Adipose tissue (tissue), 3 donors: ENCODE measurements around the gene NRTN. TPM values are rescaled to one million over a fixed set of nuclear protein-coding genes. Genes with fewer than 3 reads are reported as not detected.
"Not testable (repeated sequence)": the region's sequence is repeated elsewhere in the genome, so short reads cannot be mapped to it uniquely, and the experiment has no call there.

Experiments
- H3K27ac ChIP-seq: one replicate; pipeline ENCODE4 v1.5.1; 2013; ENCODE audit warnings: low read depth, low read length
- WGBS, 3 donors: extraction: QIAGEN DNeasy Blood & Tissue Kit; methylation state at CpG; one replicate each; pipeline ENCODE4 v1.1.7; 2013; 5-methylcytosine and 5-hydroxymethylcytosine counted together
- polyA plus RNA-seq, 3 donors: library from polyadenylated mRNA; stranded (reverse); fragments of 200-250 nt; gene quantifications; one replicate each; pipeline ENCODE4 v1.2.3, GENCODE V29; 2013
- donor health status: healthy with polysubstance abuse.
- donor health status: Bipolar disorder and iron deficiency.
- donor health status: healthy.

NRTN gene
- polyA plus RNA-seq, 3 donors: 0.22 to 10.4 (median 0.67) TPM

DNA sequence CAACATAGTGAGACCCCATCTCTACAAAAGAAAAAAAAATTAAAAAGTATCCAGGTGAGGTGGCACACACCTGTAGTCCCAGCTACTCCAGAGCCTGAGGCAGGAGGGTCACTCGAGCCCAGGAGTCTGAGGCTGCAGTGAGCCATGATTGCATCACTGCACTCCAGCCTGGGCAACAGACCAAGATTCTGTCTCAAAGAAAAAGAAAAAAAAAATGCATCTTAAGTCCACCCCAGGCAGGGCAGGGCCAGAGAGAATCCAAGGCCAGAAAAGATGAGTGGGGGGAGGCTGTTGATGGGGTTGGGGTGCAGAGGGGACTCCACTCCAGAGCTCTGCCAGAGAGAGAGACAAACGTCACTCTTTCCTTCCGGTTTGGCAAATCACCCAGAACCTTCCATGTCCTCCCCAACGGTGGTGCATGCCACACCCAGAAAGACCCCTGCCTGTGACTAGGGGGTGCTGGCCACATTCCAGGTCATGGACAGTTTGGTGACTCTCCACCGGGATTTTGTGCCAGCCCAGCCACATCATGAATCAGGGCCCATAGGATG is 46.0 kb downstream of the NRTN start:
- WGBS, 3 donors: 11 to 20% (median 15%) methylated on average over 5 of the region's 5 CpGs
- no peak overlapping the region for H3K27ac ChIP-seq

DNA sequence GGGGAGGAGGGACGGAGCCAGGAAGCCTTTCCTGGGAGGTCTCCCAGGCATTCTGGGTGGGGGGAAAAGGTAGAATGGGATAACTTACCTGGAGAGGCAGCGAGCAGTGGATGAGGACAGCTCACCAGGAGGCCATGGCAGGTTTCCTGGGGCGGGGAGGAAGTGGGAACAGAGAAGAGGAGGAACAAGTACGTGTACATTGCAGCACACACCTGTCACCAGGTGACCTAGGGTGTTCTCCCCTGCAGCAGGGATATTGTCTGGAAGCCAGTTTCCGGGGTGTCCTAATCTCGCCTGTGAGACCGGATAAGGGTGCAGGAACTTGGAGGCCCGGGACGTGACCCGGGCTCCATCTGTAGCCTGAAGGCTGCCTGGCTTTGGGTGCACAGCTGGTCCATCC is 46.4 kb downstream of the NRTN start, which contains the start of gene FUT3:
Gene FUT3 (minus strand): TSS at position 148 of the 400 bp plus-strand sequence.
- 55 to 72% (median 59%) methylated on average over 10 of the region's 10 CpGs for WGBS, 3 donors
- no peak within 1 kb of the TSS for H3K27ac ChIP-seq

DNA sequence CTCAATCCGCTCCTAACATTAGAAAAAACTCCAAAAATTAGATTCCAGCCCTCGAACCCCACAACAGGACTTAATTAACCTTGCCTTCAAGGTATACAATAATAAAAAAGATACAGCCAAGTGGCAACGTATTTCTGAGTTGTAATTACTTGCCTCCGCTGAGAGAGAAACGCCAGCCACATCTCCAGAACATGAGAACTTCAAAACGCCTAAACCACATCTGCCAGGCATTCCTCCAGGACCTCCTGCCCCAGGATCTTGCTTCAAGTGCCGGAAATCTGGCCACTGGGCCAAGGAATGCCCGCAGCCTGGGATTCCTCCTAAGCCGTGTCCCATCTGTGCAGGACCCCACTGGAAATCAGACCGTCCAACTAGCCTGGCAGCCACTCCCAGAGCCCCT is 49.3 kb downstream of the NRTN start:
- 77 to 79% (median 78%) methylated on average over 10 of the region's 10 CpGs for WGBS, 3 donors
- not testable (repeated sequence) for H3K27ac ChIP-seq

DNA sequence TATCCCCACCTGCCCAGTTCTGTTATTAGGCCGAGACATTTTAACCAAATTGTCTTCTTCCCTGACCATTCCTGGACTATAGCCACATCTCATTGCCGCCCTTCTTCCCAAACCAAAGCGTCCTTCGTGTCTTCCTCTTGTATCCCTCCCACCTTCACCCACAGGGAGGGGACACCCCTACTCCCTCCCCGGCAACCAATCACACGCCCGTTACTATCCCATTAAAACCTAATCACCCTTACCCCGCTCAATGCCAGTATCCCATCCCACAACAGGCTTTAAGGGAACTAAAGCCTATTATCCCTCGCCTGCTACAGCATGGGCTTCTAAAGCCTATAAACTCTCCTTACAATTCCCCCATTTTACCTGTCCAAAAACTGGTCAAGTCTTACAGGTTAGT is 50.3 kb downstream of the NRTN start:
- WGBS, 3 donors: 81 to 90% (median 84%) methylated on average over 9 of the region's 9 CpGs
- H3K27ac ChIP-seq: not testable (repeated sequence)

DNA sequence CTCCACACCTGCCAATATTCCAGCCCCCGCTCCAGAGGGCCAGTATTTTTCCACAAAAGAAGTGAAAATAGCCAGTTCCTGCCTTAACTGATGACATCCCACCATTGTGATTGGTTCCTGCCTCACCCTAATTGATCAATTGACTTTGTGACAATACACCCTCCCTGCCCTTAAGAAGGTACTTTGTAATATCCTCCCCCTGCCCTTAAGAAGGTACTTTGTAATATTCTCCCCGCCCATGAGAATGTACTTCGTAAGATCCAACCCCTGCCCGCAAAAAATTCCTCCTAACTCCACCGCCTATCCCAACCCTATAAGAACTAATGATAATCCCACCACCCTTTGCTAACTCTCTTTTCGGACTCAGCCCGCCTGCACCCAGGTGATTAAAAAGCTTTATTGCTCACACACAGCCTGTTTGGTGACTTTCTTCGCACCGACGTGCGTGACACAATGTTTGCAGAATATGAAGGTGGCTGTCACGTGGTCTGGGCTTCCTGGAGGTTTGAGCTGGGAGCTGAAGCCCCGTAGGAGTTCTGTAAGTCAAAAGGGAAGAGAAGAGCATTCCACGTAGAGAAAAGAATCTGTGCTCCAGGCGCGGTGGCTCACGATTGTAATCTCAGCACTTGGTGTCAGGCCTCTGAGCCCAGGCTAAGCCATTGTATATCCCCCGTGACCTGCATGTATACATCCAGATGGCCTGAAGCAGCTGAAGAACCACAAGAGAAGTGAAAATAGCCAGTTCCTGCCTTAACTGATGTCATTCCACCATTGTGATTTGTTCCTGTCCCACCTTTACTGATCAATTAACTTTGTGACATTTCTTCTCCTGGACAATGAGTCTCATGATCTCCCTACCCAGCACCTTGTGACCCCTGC is 52.6 kb downstream of the NRTN start:
- WGBS, 3 donors: 77 to 87% (median 87%) methylated on average over 18 of the region's 18 CpGs
- no peak overlapping the region for H3K27ac ChIP-seq

DNA sequence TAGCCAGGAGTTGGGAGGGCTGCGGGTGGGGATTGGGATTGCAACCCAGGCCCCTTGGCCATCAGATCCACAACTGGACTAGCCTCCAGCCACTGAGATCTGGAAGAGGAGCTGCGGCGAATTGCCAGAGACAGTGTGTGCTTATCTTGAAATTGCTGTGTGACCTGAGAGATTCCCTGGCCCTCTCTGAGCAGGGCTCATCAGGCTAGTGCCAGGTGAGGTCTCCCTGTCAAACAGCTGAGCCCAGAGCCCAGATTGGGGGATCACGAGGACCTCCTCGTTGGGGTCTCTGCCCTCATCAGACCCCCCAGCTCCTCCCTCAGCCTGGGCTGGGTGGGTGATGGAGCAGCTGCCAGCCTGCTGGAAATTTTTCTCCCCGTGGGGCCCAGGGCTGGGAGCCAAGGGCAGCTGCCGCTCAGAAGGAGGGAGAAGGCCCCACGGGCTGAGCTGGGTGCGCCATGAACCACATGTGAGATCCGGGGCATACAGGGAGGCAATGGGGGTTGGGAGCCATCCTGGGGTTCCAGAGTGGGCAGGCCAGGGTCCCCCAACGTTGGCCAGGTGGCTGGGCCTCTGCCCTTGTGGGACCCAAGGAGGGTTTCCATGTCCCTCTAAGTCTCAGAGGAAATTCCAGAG is 58.3 kb downstream of the NRTN start:
- 57 to 76% (median 67%) methylated on average over 11 of the region's 11 CpGs for WGBS, 3 donors
- no peak overlapping the region for H3K27ac ChIP-seq

DNA sequence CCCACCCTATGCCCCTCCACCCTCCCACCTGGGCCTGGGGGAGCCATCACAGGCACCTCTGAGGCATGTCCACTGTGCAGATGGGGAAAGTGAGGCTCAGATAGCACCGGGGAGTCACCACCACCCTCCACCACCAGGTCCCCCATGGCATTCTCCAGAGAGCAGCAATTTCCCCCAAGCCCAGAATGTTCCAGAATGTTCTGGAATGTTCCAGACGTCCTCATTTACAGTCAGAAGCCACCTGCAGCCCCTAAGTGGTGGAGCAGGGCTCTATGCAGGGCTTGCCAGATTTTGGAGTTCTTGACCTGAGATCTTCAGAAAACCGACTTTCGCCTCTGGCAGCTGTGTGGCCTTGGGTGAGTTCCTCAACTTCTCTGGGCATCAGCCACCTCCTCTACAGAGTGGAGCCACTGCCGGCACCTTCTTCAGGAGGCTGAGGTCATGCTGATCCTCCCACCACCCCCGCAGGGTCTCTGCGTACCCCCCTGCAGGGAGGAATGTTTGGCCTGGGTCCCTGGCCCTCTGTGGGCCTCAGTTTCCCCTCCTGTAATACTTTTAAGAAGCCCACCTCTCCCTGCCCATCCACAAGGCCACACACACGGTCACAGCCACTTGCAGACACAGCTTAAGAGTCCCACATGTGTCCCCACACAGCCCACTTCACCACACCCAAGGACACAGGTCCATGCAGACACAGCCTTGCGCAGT is 59.3 kb downstream of the NRTN start:
- H3K27ac ChIP-seq: no peak overlapping the region
- 80 to 87% (median 82%) methylated on average over 9 of the region's 9 CpGs for WGBS, 3 donors

DNA sequence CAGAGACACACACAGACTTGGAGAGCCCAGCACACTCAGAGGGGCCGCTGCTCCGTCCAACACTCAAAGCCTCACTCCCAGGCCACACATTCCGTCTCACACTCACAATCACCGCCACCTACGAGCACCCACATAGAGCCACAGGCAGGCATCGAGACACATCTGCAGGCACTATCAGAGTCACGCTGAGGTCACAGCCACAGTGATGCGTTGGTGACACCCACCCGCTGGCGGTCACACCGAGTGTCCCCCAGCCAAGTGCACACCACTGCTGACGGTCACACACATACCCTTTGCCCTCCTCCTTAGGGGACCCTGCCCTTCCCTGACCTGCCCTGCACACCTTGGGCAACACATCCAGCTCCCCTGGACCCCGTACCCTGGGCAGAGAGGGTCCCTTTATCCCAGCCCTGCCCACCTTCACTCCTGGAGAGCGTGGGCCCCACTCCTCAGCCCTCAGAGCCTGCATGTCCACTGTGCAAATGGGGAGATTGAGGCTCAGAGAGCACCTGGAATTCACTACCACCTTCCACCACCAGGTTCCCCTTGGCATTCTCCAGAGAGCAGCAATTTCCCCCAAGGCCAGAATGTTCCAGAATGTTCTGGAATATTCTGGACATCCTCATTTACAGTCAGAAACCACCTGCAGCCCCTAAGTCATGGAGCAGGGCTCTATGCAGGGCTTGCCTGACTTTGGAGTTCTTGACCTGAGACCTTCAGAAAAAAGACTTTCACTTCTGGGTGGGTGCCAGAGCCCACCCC is 60.0 kb downstream of the NRTN start:
- WGBS, 3 donors: 75 to 83% (median 82%) methylated on average over 14 of the region's 14 CpGs
- H3K27ac ChIP-seq: no peak overlapping the region

DNA sequence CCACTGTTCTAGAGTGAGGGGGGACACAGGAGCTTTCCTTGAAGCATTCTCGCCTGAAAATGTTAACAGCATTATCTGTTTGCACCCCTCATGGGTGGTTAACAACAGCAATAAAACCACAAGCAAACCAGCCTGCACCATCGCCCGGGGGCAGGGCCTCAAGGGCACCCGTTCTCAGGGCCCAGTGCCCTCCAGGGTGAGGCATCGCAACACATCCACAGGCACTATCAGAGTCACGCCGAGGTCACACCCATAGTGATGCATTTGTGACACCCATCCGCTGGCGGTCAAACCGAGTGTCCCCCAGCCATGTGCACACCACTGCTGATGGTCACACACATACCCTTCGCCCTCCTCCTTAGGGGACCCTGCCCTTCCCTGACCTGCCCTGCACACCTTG is 60.9 kb downstream of the NRTN start:
- no peak overlapping the region for H3K27ac ChIP-seq
- 83 to 87% (median 83%) methylated on average over 11 of the region's 11 CpGs for WGBS, 3 donors

DNA sequence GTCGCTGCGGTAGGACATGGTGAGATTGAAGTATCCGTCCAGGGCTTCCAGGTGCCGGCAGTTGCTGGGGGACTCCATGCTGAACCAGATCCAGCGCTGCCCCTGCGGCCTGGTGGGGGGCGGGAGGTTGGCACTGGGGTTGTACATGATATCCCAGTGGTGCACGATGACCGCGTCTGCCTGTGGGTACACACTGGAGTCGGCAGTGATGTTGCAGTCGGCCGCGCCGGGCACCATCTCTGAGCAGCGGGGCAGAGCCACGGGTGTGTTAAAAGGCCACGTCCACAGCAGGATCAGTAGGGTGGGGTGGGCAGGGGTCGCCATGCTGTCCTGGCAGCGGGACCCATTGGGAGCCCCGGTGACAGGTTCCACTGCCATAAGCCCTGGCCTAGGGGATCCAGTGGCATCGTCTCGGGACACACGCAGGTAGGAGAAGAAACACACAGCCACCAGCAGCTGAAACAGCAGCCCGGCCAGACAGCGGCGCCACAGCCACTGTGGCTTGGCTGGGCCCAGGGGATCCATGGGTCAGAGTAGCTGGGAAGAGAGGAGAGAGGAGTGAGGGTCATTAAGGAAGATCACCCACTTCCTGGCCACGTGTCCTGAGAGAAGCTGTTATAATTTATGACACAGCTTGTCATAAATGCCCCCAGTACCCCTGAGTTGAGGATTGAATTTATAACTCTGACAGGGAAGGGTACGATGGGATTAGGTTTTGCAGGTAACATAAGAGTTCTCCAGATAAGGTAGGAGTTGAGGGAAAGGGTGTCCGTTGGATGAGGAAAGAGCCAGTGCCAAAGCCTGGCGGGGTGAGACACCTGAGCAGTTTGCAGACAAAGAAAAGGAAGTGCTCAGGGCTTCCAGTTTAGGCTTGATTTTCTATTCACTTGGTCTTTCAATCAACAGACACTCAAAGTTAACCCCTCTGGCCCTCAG is 62.6 kb downstream of the NRTN start:
- whole genome bisulfite sequencing, 3 donors: 82 to 85% (median 84%) methylated on average over 29 to 31 of the region's 31 CpGs
- no peak overlapping the region for H3K27ac ChIP-seq

DNA sequence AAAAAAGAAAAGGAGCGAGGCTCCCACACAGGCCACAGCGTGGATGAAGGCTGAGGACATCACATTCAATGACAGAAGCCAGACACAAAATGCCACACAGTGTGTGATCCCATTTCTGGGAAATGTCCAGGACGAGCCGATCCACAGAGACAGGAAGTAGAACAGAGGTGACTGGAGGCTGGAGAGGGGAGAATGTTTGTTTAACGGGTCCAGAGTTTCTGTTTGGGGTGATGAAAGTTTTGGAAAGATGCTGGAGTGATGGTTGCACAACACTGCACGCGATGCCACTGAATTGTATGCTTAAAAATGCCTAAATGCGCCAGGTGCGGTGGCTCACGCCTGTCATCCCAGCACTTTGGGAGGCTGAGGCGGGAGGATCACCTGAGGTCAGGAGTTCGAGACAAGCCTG is 66.1 kb downstream of the NRTN start:
- H3K27ac ChIP-seq: no peak overlapping the region
- 68 to 74% (median 70%) methylated on average over 12 of the region's 12 CpGs for WGBS, 3 donors

DNA sequence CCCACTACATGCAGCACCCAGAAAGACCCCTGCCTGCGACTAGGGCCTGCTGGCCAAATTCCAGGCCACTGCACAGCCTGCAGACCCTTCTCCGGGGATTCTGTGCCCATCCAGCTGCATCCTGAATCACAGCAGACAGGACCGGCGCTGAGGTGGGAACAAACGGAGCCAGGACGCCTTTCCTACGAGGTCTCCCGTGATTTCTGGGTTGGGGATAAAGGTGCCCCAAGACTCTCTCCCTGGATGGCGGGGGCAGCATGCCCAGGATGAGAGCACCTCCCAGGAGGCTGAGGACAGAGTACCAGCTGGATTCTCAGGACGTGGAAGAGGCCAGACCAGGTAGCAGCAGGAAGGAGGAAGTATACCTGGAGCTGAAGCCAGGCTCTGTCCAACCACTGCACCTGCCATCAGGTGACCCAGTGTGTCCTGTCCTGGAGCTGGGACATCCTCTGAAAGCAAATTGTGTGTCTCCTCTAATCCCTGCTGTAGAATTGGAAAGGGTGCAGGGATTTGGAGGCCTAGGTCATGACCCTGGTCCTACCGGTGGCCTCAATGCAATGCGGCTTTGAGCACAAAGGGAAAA is 68.8 kb downstream of the NRTN start:
- WGBS, 3 donors: 86 to 96% (median 87%) methylated on average over 12 of the region's 12 CpGs
- H3K27ac ChIP-seq: no peak overlapping the region

DNA sequence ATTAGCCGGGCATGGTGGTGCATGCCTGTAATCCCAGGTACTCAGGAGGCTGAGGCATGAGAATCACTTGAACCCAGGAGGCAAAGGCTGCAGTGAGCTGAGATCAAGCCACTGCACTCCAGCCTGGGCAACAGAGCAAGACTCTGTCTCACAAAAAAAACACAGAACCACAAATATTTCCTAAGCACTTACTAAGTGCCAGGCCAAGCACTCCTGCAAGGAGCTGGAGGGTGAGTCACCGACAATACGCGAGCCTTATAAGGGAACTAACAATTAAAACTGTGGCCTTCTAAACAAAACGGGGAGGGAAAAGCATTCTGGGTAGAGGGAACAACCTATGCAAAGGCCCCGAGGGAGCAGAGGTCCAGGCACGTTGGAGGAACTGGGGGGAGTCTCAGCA is 69.6 kb downstream of the NRTN start:
- WGBS, 3 donors: 74 to 88% (median 80%) methylated on average over 7 of the region's 7 CpGs
- not testable (repeated sequence) for H3K27ac ChIP-seq

DNA sequence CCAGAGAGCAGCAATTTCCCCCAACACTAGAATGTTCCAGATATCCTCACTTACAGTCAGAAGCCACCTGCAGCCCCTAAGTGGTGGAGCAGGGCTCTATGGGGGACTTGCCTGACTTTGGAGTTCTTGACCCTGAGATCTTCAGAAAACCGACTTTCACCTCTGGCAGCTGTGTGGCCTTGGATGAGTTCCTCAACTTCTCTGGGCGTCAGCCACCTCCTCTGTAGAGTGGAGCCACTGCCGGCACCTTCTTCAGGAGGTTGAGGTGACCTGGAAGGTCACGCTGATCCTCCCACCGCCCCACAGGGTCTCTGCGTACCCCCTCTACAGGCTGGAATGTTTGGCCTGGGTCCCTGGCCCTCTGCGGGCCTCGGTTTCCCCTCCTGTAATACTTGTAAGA is 72.6 kb downstream of the NRTN start:
- WGBS, 3 donors: 68 to 87% (median 80%) methylated on average over 8 of the region's 8 CpGs
- no peak overlapping the region for H3K27ac ChIP-seq

DNA sequence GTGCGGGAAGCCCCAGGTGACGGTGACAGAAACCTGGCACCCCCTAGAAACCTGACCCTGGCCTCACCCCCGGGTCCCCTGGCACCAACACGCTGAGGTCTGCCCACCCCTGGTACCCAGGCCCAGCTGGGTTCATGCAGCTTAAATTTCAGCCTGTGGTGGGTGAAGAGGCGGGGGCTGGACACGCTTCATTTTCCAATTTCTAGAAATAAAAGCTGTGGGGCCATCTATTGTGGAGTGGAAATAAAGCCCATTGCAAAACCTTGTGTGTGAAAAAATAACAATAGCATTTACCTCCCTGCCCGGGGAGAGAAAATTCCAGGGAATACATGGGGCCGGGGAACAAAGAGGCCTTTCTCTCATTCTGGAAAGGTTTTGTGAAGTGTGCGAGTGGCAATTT is 73.0 kb downstream of the NRTN start:
- 57 to 89% (median 86%) methylated on average over 9 of the region's 9 CpGs for WGBS, 3 donors
- H3K27ac ChIP-seq: no peak overlapping the region
